CD14-positive monocyte (primary cell): ENCODE measurements around the gene SLC12A9. TPM values are rescaled to one million over a fixed set of nuclear protein-coding genes. Genes with fewer than 3 reads are reported as not detected.

ENCODE experiments used
- DNase-seq, 3 donors: peaks; one replicate each; pipeline ENCODE4 v3.0.0-alpha.2; 2011 to 2022
- H2AFZ ChIP-seq: 2 replicates; pipeline ENCODE4 v1.6.0; 2012; ENCODE audit warnings: mild to moderate bottlenecking, low read depth, low read length, inconsistent platforms; ENCODE audit not compliant: insufficient read depth, poor library complexity, severe bottlenecking
- H3K27ac ChIP-seq, 2 donors: 1 replicate in 1 of 2; 2 replicates in 1 of 2; pipeline ENCODE4 v1.5.1; 2012 to 2013; ENCODE audit warnings: low read length in 2 of 2, control low read depth in 1 of 2, inconsistent platforms in 1 of 2, low read depth in 1 of 2, mild to moderate bottlenecking in 1 of 2
- H3K27me3 ChIP-seq, 2 donors: one replicate each; pipeline versions ENCODE4 v1.6.0 to v1.6.1; 2011 to 2013; ENCODE audit warnings: low read length in 2 of 2; ENCODE audit not compliant: control insufficient read depth in 2 of 2, insufficient read depth in 2 of 2
- H3K36me3 ChIP-seq, 2 donors: replicated peaks in 1 of 2; 1 replicate in 1 of 2; 2 replicates in 1 of 2; pipeline versions ENCODE4 v1.5.1 to v1.6.1; 2012 to 2013; ENCODE audit warnings: low read length in 2 of 2, control low read depth in 1 of 2, inconsistent platforms in 1 of 2, mild to moderate bottlenecking in 1 of 2; ENCODE audit not compliant: insufficient read depth in 2 of 2, control insufficient read depth in 1 of 2
- H3K4me1 ChIP-seq, 2 donors: 1 replicate in 1 of 2; 2 replicates in 1 of 2; pipeline versions ENCODE4 v1.5.1 to v1.6.1; 2012 to 2013; ENCODE audit warnings: low read length in 2 of 2, control low read depth in 1 of 2, inconsistent platforms in 1 of 2, mild to moderate bottlenecking in 1 of 2, moderate library complexity in 1 of 2; ENCODE audit not compliant: insufficient read depth in 2 of 2, control insufficient read depth in 1 of 2
- H3K4me2 ChIP-seq: replicated peaks from 2 replicates; pipeline ENCODE3; 2012; ENCODE audit warnings: low read length, moderate library complexity, mild to moderate bottlenecking; ENCODE audit not compliant: poor library complexity, severe bottlenecking; ENCODE audit errors: extremely low read depth
- H3K4me3 ChIP-seq, 3 experiments: fragments of 200-600 bp in 1 of 3; sonication (generic) in 1 of 3; replicated peaks in 1 of 3; 1 replicate in 2 of 3; 2 replicates in 1 of 3; pipeline ENCODE4 v1.5.1; 2011 to 2013; ENCODE audit warnings: low read length in 3 of 3, mild to moderate bottlenecking in 3 of 3, control low read depth in 2 of 3, low read depth in 2 of 3, inconsistent platforms in 1 of 3, moderate library complexity in 1 of 3
- H3K79me2 ChIP-seq: 2 replicates; pipeline ENCODE4 v1.6.0; 2012; ENCODE audit warnings: mild to moderate bottlenecking, control low read depth, inconsistent platforms, low read length, moderate library complexity; ENCODE audit not compliant: insufficient read depth
- H3K9ac ChIP-seq: 2 replicates; pipeline ENCODE4 v1.6.0; 2017; ENCODE audit warnings: low read length, mild to moderate bottlenecking; ENCODE audit not compliant: insufficient read depth, poor library complexity, severe bottlenecking
- H3K9me3 ChIP-seq, 2 donors: replicated peaks in 1 of 2; 1 replicate in 1 of 2; 2 replicates in 1 of 2; pipeline versions ENCODE4 v1.5.1 to v1.6.1; 2012 to 2013; ENCODE audit warnings: low read length in 2 of 2, control low read depth in 1 of 2; ENCODE audit not compliant: control insufficient read depth in 1 of 2, insufficient read depth in 1 of 2
- H4K20me1 ChIP-seq: 2 replicates; pipeline ENCODE4 v1.6.0; 2012; ENCODE audit warnings: mild to moderate bottlenecking, low read length, control low read depth, moderate library complexity; ENCODE audit not compliant: insufficient read depth
- H3K27ac Mint-ChIP-seq, 7 donors: one replicate each; pipeline ENCODE4 v1.8.0; 2020; ENCODE audit warnings: mild to moderate bottlenecking in 7 of 7, mixed read lengths in 7 of 7, moderate library complexity in 6 of 7, inconsistent platforms in 2 of 7
- H3K27me3 Mint-ChIP-seq, 3 donors: one replicate each; pipeline ENCODE4 v1.8.0; 2021 to 2022; ENCODE audit warnings: low read depth in 3 of 3, mild to moderate bottlenecking in 3 of 3, mixed read lengths in 3 of 3, moderate library complexity in 3 of 3, inconsistent platforms in 1 of 3
- H3K36me3 Mint-ChIP-seq, 2 donors: one replicate each; pipeline ENCODE4 v1.8.0; 2020; ENCODE audit warnings: mixed read lengths in 2 of 2, inconsistent platforms in 1 of 2, mild to moderate bottlenecking in 1 of 2
- H3K4me1 Mint-ChIP-seq: one replicate; pipeline ENCODE4 v1.8.0; 2020; ENCODE audit warnings: mild to moderate bottlenecking, mixed read lengths
- H3K4me3 Mint-ChIP-seq, 2 donors: one replicate each; pipeline ENCODE4 v1.8.0; 2020; ENCODE audit warnings: mild to moderate bottlenecking in 2 of 2, mixed read lengths in 2 of 2, moderate library complexity in 1 of 2
- H3K9me3 Mint-ChIP-seq, 7 donors: one replicate each; pipeline ENCODE4 v1.8.0; 2020 to 2022; ENCODE audit warnings: mixed read lengths in 7 of 7, mild to moderate bottlenecking in 6 of 7, moderate library complexity in 6 of 7, inconsistent platforms in 2 of 7
- WGBS: methylation state at CpG from one replicate; pipeline ENCODE4 v1.1.5; 2013; ENCODE audit warnings: missing lambda C conversion rate; ENCODE audit not compliant: insufficient coverage; 5-methylcytosine and 5-hydroxymethylcytosine counted together
- intact Hi-C, 2 donors: fragments of 100-400 bp; cut with micrococcal nuclease; formaldehyde crosslinking; loops; one replicate each; pipeline versions ENCODE4 v1.15.0 to v1.15.1; 2023
- polyA plus RNA-seq, 3 donors: library from polyadenylated mRNA; depleted of rRNA in 1 of 3; unstranded in 2 of 3; stranded (reverse) in 1 of 3; fragments of 300-500 nt in 2 of 3; fragments of >200 nt in 1 of 3; fragmentation: Illumina TruSeq in 2 of 3; gene quantifications; 1 replicate in 2 of 3; 2 replicates in 1 of 3; pipeline ENCODE4 v1.2.3, GENCODE V29; 2012 to 2021
- TF ChIP-seq, protein P1 (sequence below): fragments of 200-600 bp; IDR thresholded peaks from one replicate; pipeline ENCODE4 v1.8.0; 2022; ENCODE audit warnings: antibody characterized with exemption, mild to moderate bottlenecking

Gene SLC12A9
- polyA plus RNA-seq, 3 donors, result 18.8 to 119 (median 19.3) TPM

DNA sequence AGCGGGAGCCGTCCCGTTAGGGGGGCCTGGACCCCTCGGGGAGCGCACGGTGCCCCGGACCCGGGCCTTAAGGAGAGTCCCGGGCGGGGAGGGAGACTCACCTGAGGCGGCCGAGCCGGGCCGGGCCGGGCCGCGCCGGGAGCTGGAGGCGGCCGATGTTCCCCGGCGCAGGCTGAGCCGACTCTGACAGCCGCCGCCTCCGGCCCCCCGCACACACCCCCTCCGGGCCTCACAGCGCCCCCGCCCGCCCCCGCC, 43.1 kb downstream of the SLC12A9 start, which contains the start of gene ACHE:
Gene ACHE, minus strand, starts transcription at position 188 of the 255 bp plus-strand sequence. CDS start 1,656 bp downstream, outside the sequence.
- no peaks in the 10 kb centered on the region for H3K79me2 ChIP-seq
- Mint-ChIP-seq H3K27me3 (peaks cover 64 to 90% (median 73%) of the 10 kb centered on the region in 3 donors), H3K27ac (peak within 1 kb of the TSS; percentile 66 to 87 (median 76)), H3K4me3 (peak within 1 kb of the TSS; percentile 71 to 94), H3K9me3 (peaks cover 0 to 21% (median 14%) of the 10 kb centered on the region in 7 donors), H3K4me1 (peaks cover 18% of the 10 kb centered on the region), H3K36me3 (peaks cover 9 to 15% of the 10 kb centered on the region in 2 donors)
- H3K27ac ChIP-seq, result no peak within 1 kb of the TSS
- peaks cover 27 to 80% of the 10 kb centered on the region in 2 donors for H3K27me3 ChIP-seq
- no peaks in the 10 kb centered on the region for H4K20me1 ChIP-seq
- H3K4me2 ChIP-seq, result peak within 1 kb of the TSS; percentile 72
- peak within 1 kb of the TSS; percentile 27 for H3K9ac ChIP-seq
- TF ChIP-seq, protein P1, sequence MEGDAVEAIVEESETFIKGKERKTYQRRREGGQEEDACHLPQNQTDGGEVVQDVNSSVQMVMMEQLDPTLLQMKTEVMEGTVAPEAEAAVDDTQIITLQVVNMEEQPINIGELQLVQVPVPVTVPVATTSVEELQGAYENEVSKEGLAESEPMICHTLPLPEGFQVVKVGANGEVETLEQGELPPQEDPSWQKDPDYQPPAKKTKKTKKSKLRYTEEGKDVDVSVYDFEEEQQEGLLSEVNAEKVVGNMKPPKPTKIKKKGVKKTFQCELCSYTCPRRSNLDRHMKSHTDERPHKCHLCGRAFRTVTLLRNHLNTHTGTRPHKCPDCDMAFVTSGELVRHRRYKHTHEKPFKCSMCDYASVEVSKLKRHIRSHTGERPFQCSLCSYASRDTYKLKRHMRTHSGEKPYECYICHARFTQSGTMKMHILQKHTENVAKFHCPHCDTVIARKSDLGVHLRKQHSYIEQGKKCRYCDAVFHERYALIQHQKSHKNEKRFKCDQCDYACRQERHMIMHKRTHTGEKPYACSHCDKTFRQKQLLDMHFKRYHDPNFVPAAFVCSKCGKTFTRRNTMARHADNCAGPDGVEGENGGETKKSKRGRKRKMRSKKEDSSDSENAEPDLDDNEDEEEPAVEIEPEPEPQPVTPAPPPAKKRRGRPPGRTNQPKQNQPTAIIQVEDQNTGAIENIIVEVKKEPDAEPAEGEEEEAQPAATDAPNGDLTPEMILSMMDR, result no peak
- WGBS, result 3% methylated on average over 10 of the region's 32 CpGs
- no peak for DNase-seq
- peak within 1 kb of the TSS in 2 of 3 experiments; percentile 2 to 68 for H3K4me3 ChIP-seq
- H3K36me3 ChIP-seq, result no peaks in the 10 kb centered on the region
- H2AFZ ChIP-seq, result peak within 1 kb of the TSS; percentile 50
- H3K4me1 ChIP-seq, result peaks cover 21 to 28% of the 10 kb centered on the region in 2 donors
- intact Hi-C loops, result no loop called here
- peaks cover 0 to 13% of the 10 kb centered on the region in 2 donors for H3K9me3 ChIP-seq

DNA sequence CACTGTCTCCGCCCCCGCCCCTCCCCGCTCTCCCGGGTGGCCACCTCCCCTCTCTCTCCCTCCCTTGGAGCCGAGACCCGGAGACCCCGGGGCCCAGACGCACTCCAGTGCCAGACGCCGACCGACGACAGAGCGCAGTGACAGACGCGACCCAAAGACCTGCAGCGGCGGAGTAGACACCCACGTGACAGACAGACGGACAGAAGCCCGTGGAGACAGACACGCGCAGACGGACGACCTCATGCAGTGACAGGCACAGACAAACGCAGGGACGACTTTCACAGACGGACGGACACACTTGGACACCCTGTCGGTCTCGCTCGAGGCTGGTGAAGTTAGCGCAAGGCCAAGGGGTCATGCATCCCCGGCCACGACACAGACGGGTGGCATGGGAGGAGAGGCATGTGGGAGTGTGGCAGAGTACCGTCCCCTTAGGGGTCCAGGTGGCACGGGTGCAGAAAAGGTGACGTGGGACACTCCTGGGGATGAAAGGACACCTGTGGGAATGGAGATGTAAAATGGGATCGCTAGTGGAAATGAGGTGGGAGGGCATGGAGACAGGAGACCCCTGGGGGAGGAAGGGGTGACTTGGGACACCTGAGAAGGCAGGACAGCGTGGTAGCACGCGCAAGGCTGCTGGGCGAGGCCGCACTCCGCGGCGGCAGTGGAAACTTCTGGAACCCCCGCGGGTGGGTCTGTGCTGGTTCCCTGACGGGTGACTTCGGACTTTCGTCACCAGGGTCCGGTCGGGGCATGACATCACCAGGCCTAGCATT, 43.6 kb downstream of the SLC12A9 start:
- Histone ChIP-seq H2AFZ (peak overlapping the region; percentile 50), H3K4me3 (peak overlapping the region in 1 of 3 experiments; percentile 68)
- H3K27me3 Mint-ChIP-seq, result peaks cover 64 to 88% (median 68%) of the 10 kb centered on the region in 3 donors

More for the DNA sequence above, 43.6 kb downstream of the SLC12A9 start:
- Histone ChIP-seq H3K36me3 (no peaks in the 10 kb centered on the region), H3K79me2 (no peaks in the 10 kb centered on the region), H4K20me1 (no peaks in the 10 kb centered on the region), H3K4me1 (peaks cover 16 to 23% of the 10 kb centered on the region in 2 donors), H3K9me3 (peaks cover 0 to 13% of the 10 kb centered on the region in 2 donors), H3K4me2 (peak overlapping the region; percentile 72), H3K27me3 (peaks cover 22 to 77% of the 10 kb centered on the region in 2 donors), H3K9ac (peak overlapping the region; percentile 27), H3K27ac (no peak overlapping the region)
- Mint-ChIP-seq H3K27ac (peak overlapping the region; percentile 62 to 87 (median 75)), H3K4me3 (peak overlapping the region; percentile 71 to 94), H3K9me3 (peaks cover 0 to 20% (median 12%) of the 10 kb centered on the region in 7 donors), H3K36me3 (peaks cover 9 to 15% of the 10 kb centered on the region in 2 donors), H3K4me1 (peaks cover 14% of the 10 kb centered on the region)
- TF ChIP-seq, protein P1, result no peak
- peak in 1 of 3 donors; percentile 76 for DNase-seq
- WGBS, result 8% methylated on average over 52 of the region's 54 CpGs
- intact Hi-C loops, result loop anchor here (2.0 kb wide), 1 partner anchor 163 kb away; no protein-coding TSS in a partner anchor
